ENCODE results near the gene UGT1A6. TPM values are rescaled to one million over a fixed set of nuclear protein-coding genes. Genes with fewer than 3 reads are reported as not detected.

UGT1A6 gene
- total and polyA plus RNA-seq, 2 of the 4 experiments (the other 2 are of a cell fraction): not detected

GRCh38 chr2:233689501-233689900 lies 3.2 kb upstream of the UGT1A6 start:
- no peaks in the 10 kb centered on the region for H3K9me3 ChIP-seq (ENCODE audit: control insufficient read depth, insufficient read depth, low read length)
- no peak overlapping the region for H2AK5ac ChIP-seq (ENCODE audit: low read depth, low read length)
- intact Hi-C loops (cut with micrococcal nuclease): no loop called here
- H3K4ac ChIP-seq (ENCODE audit: low read depth, low read length): no peak overlapping the region
- dilution Hi-C loops (cut with HindIII; ENCODE audit: low sequenced_read_pairs, unreplicated experiment): no loop called here
- H3K18ac ChIP-seq (ENCODE audit: low read depth, low read length): no peak overlapping the region
- no peak overlapping the region for H2BK20ac ChIP-seq (ENCODE audit: low read depth, low read length)
- H2BK15ac ChIP-seq (ENCODE audit: low read depth, low read length): no peak overlapping the region
- H3K9me1 ChIP-seq (ENCODE audit: insufficient read depth, low read length): no peaks in the 10 kb centered on the region
- H2BK120ac ChIP-seq (ENCODE audit: low read depth, low read length): no peak overlapping the region
- no TSS peak for BruUV-seq (replicated peaks)
- H4K20me1 ChIP-seq (ENCODE audit: insufficient read depth, low read length): no peaks in the 10 kb centered on the region
- H3K27ac ChIP-seq (ENCODE audit: insufficient read depth, low read length): no peak overlapping the region
- H3K4me2 ChIP-seq (ENCODE audit: low read depth, low read length): no peak overlapping the region
- no peak overlapping the region for H3K14ac ChIP-seq (replicated peaks; ENCODE audit: low read depth, low read length)
- H3K56ac ChIP-seq (ENCODE audit: extremely low read depth, insufficient read depth, low read length): no peak overlapping the region
- H3K79me1 ChIP-seq (ENCODE audit: low read depth in 1 of 2, low read length in 2 of 2): no peaks in the 10 kb centered on the region
- no peak overlapping the region for H3K9ac ChIP-seq (ENCODE audit: low read depth, low read length)
- no CpG with 5 or more reads among the region's 3 CpGs for WGBS, 2 experiments (ENCODE audit: extremely low coverage in 2 of 2, insufficient read length in 1 of 2)
- ChIA-PET CTCF (no interaction called here), POLR2A (ENCODE audit: unreplicated experiment) (no interaction called here)
- H4K5ac ChIP-seq (ENCODE audit: low read depth, low read length): no peak overlapping the region
- DNase-seq (no peak), ATAC-seq (ENCODE audit: low read depth) (no peak)
- H2BK5ac ChIP-seq (ENCODE audit: low read depth, low read length, poor library complexity, severe bottlenecking): no peak overlapping the region
- no peaks in the 10 kb centered on the region for H3K36me3 ChIP-seq (ENCODE audit: control insufficient read depth, insufficient read depth, low read length)
- no peak overlapping the region for H2AFZ ChIP-seq (replicated peaks; ENCODE audit: low read length, poor library complexity)
- peaks cover 2% of the 10 kb centered on the region for H3K27me3 ChIP-seq (ENCODE audit: control insufficient read depth, insufficient read depth, low read length)
- H3K4me3 ChIP-seq (ENCODE audit: insufficient read depth, low read depth, low read length): no peak overlapping the region
- no peaks in the 10 kb centered on the region for H3K4me1 ChIP-seq (ENCODE audit: control insufficient read depth, insufficient read depth, low read length)
- no peak overlapping the region for H3K23ac ChIP-seq (ENCODE audit: low read depth, low read length)
- no peak overlapping the region for H4K91ac ChIP-seq (ENCODE audit: insufficient read depth, low read depth, low read length)
- in situ Hi-C loops (cut with MboI; ENCODE audit: low sequenced_read_pairs): no loop called here
- no peak overlapping the region for H2AK9ac ChIP-seq (replicated peaks; ENCODE audit: low read depth, low read length, poor library complexity)
- H4K8ac ChIP-seq (ENCODE audit: low read depth in 2 of 2, low read length in 2 of 2): no peak overlapping the region
- TF ChIP-seq BHLHE40 (IDR thresholded peaks at IDR 0.05; ENCODE audit: low read depth, low read length): no peak
- TF ChIP-seq SMC3 (IDR thresholded peaks at IDR 0.05; ENCODE audit: low read depth, low read length): no peak
- TF ChIP-seq CHD1 (IDR thresholded peaks at IDR 0.05; ENCODE audit: low read depth, low read length): no peak
- TF ChIP-seq RCOR1 (IDR thresholded peaks at IDR 0.05; ENCODE audit: insufficient replicate concordance, low read length): no peak
- TF ChIP-seq CEBPB (IDR thresholded peaks at IDR 0.05; ENCODE audit: low read depth, low read length): no peak
- TF ChIP-seq POLR2A (IDR thresholded peaks at IDR 0.05; ENCODE audit: low read depth, low read length): no peak
- TF ChIP-seq ELK1 (IDR thresholded peaks at IDR 0.05; ENCODE audit: borderline replicate concordance, low read depth, low read length): no peak
- TF ChIP-seq CTCF (conservative IDR thresholded peaks at IDR 0.05; ENCODE audit: low read depth, low read length): no peak
- no peak for TF ChIP-seq RFX5 (IDR thresholded peaks at IDR 0.05; ENCODE audit: low read depth, low read length)
- no peak for TF ChIP-seq MAFK (IDR thresholded peaks at IDR 0.05; ENCODE audit: low read depth, low read length)
- no peak for TF ChIP-seq RAD21 (IDR thresholded peaks at IDR 0.05; ENCODE audit: low read length)
- TF ChIP-seq MXI1 (IDR thresholded peaks at IDR 0.05; ENCODE audit: borderline replicate concordance, low read depth, low read length): no peak
- no peak for TF ChIP-seq MAZ (IDR thresholded peaks at IDR 0.05; ENCODE audit: borderline replicate concordance, low read depth, low read length)
- TF ChIP-seq USF2 (IDR thresholded peaks at IDR 0.05; ENCODE audit: low read depth, low read length): no peak
- TF ChIP-seq NFE2L2 (IDR thresholded peaks at IDR 0.05; ENCODE audit: low read depth, low read length): no peak
- TF ChIP-seq FOS (IDR thresholded peaks at IDR 0.05; ENCODE audit: low read depth, low read length): no peak

Data from IMR-90 (cell line).